Ramos (cell line): ENCODE data around the gene TACC2.
"Not testable (repeated sequence)": the region's sequence is repeated elsewhere in the genome, so short reads cannot be mapped to it uniquely, and the experiment has no call there.

Experiments used
- in situ Hi-C: fragments of 300-500 bp; cut with MboI; formaldehyde crosslinking; loops from one replicate; pipeline ENCODE4 v1.14.3; 2022; ENCODE audit warnings: low sequenced_read_pairs; ENCODE audit not compliant: unreplicated experiment

Gene TACC2, protein sequence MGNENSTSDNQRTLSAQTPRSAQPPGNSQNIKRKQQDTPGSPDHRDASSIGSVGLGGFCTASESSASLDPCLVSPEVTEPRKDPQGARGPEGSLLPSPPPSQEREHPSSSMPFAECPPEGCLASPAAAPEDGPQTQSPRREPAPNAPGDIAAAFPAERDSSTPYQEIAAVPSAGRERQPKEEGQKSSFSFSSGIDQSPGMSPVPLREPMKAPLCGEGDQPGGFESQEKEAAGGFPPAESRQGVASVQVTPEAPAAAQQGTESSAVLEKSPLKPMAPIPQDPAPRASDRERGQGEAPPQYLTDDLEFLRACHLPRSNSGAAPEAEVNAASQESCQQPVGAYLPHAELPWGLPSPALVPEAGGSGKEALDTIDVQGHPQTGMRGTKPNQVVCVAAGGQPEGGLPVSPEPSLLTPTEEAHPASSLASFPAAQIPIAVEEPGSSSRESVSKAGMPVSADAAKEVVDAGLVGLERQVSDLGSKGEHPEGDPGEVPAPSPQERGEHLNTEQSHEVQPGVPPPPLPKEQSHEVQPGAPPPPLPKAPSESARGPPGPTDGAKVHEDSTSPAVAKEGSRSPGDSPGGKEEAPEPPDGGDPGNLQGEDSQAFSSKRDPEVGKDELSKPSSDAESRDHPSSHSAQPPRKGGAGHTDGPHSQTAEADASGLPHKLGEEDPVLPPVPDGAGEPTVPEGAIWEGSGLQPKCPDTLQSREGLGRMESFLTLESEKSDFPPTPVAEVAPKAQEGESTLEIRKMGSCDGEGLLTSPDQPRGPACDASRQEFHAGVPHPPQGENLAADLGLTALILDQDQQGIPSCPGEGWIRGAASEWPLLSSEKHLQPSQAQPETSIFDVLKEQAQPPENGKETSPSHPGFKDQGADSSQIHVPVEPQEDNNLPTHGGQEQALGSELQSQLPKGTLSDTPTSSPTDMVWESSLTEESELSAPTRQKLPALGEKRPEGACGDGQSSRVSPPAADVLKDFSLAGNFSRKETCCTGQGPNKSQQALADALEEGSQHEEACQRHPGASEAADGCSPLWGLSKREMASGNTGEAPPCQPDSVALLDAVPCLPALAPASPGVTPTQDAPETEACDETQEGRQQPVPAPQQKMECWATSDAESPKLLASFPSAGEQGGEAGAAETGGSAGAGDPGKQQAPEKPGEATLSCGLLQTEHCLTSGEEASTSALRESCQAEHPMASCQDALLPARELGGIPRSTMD (N-terminal part only)

DNA sequence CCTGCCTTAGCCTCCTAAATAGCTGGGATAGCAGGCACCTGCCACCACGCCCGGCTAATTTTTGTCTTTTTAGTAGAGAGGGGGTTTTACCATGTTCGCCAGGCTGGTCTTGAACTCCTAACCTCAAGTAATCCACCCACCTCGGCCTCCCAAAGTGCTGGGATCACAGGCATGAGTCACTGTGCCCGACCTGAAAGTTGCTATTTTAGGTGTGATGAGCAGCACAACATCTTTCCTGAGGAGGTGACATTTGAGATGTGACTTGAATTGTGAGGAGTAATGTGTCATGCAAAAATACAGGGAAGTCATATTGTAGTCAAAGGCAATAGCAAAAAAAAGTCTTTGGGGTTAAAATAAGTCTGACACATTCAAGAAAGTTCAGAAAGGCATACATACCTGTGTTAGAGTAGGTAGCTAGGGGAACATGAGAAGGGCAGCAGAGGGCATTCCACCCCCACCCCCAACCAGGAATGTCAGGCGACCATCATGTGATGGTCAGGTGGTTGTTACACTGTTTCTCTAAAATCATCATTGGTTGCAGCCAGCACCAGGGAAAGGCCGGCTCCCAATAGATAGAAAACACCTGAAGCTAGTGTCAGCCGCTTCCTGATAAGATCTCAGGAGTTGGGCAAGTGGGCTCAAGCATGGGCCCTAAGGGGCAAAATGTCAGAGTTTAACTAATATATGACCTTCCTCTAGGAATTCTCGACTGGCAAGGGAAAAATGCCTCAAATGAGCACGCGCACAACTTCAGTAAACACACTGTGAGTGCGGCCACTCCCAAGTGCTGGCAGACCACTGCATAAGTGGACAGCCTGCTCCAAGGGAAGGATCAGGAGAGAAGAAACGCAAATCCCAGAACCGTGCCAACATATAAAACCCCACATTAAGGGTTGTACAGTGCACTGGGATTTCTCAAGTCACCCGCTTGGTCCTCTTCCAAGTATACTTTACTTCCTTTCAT lies at the start of gene TACC2:
Gene TACC2 (plus strand): TSS at position 803 of the 964 bp plus-strand sequence. CDS start 32,819 bp downstream, outside the sequence.
- in situ Hi-C loops = no loop called here

DNA sequence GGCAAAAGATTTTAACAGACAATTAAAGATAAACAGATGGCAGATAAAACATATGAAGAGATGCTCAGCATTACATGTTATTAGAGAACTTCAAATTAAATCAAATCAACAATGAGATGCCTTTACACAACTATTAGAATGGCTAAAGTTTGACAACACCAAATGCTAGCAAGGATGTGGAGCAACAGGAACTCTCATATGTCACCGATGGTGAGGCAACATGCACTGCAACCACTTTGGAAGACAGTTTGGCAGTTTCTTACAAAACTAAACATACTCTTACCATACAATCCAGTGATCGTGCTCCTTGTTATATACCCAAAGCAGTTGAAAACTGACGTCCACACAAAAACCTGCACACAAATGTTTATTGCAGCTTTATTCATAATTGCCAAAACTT lies 47.4 kb upstream of the TACC2 start:
- in situ Hi-C loops = no loop called here

DNA sequence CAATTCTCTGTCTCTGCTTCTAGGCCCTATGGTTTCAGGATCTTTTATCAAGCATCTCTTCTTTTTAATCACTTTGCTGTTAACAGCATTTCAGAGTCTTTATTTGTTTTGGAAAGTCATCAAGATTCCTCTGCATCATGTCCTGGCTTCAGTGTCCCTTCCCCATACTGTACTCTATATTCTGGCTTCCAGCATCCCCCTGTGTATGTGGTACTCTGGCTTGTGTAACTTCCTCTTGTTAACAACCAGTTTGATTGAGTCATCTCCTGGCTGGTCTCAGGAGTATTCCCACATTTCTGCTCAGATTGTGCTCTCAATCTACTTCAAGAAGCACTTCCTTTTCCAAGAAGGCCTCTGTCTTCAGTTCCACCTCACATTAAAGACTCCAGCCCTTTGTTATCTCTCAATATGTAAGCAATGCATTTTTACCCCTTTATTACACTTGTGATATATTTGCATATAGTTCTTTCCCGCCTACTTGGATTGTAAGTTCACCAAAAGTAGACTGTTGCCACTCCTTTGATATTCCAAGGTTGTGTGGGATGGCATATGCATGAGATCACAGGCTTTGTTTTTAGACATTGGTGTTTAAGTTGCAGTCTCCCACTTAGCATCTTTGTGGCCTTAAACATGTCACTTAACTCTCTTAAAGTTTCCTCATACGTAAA lies 46.1 kb upstream of the TACC2 start:
- in situ Hi-C loops = no loop called here

DNA sequence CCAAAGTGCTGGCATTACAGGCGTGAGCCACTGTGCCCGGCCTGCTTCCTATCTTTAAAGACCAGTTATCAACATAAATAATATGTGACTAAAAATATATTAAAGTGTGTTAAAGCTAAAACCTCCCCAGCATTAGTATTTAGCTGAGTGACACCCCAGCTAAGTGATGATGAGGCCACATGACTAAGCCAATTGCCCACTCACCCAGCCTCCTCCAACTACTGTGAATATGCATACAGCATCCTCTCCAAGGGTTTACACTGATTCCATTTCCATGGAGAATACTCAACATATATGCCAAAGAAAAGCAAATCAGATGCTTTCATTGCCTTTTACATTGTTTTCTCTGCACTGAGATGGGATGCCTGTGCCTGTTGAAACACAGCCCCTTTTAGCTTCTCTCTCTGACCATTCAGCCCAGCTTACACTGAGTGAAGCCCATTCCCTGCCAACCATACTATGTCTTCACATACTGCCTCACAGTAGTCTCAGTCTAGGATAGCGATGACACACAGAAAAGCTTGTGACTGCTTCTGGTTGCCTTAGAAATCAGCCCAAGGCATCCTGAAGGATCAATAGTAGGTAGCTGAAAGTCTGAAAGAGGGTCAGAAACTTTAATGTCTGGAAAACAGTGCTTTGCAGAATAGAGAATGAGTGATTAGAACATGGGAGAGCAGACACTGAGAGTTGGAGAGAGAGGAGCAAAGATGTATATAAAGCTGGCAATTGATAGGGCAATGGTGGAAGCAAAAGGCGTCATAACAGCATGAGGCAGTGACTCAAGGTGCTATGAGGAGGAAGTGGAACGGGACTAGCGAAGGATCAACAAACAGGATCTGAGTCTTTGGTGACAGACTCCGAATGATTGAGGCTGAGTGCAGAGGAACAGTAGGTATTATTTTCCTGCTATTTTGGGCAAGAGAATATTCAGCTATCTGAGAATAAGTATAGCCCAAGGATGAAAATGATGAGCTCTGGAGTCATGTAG lies 41.3 kb upstream of the TACC2 start:
- in situ Hi-C loops = no loop called here

DNA sequence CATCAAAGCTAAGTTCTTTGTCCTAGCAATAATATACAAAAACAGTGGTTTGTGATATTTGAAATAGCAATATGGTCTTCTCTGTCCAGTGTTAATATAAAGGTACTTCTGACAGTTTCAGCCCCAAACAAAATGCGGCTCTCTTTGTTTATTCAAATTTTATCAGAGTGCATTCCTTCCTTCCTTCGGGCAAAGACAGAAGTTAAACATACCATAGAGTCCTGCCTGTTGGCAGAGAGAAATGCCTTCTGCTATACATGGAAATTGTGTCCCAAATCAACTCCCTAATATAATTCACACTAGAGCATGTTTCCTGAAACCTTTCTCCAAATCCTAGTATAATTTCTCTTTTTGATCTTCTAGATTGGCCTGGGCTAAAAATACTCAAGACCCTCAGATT lies 39.9 kb upstream of the TACC2 start:
- in situ Hi-C loops = no loop called here

DNA sequence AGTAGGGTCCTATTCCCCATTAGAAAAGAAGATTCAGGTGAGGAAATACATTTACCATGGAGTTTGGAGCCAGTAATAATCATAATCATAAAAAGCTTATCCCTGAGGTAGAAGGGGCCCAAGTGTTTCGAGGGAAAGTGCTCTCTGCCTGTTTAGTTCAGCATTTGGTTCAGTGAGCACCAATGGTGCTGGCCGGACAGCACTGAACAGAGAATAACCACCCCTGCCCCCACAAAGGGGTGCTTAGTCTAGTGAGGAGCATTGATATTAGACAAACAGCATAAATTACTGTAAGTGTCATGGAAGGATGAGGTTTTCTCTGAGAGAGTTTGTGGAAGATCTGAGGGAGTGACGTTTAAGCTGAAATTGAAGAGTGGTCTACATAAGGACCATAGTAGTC lies 39.5 kb upstream of the TACC2 start:
- in situ Hi-C loops = no loop called here

DNA sequence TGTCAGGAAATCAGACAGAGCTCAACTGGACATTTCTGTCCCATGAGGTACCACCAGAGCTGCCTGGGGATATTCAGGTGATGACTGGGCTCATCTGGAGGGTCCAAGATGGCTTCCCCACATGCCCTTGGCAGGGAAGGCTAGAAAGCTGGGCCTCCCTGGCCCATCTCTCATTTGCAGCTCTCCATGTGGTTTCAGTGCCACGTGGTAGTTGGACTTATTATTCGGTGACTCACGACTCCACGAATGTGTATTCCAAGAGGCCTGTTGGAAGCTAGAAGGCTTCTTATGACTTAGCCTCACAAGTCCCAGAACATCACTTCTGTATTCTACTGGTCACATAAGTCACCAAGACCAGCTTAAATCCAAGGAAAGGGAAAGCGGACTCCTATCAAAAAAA lies 36.7 kb upstream of the TACC2 start:
- in situ Hi-C loops = no loop called here

DNA sequence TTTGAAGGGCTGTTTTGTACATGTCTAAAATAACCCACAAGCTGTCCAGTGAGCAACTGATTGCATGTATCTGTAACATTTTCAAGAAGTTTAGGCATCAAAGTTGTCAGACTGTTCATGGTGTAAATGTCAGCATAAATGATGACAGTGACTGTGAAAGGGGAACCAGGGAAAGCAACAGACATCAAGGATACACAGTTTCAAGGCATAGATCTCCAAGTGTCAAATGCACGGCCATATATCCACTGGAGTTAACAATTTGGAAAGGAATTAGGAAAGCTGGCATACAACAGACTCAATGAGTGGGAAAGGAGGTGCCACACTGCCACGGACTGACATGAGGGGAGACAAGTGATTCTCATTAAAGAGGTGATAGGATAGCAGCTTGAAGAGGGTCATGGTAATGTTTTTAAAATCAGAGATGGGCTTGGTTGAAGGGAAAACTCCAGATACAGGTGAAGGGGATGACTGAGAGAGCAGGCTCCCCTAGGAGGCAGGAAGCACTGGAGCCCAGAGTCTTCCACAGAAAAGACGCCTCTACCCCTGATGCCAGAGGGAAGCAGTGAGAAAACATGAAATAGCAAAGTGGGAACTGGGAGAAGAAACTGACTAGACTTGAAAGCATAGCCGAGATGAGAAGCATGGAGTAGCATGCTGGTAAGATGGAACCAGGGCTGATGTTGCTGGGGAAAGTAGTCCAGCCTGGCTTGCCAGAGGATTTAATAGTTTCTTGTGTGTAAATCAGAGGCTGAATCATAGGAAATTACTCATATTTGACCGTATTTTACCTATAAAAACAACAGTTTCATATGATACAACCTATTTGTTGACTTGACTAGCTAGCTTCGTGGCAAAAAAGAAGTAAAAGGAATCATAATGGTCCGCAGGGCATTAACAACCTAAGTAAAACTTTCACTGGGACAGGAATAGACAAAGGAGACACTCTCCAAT lies 32.6 kb upstream of the TACC2 start:
- in situ Hi-C loops = no loop called here

DNA sequence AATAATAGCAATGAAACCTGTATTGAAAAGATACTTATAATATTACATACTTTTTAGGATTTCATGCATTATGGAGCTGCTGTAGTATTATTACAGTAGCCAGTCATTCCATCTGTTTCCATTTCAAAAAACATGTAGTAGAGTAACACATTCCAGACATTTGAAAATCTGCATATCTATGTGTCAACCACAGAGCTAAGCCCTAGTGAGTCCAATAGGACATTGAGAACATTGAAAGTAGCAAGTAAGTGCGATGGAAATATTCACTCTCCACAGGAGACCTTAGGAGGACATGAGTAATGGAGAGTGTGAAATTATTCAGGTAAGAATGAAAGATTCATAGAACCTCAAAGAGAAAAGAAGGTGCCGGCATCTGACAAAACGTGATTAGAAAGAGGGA lies 29.3 kb upstream of the TACC2 start:
- in situ Hi-C loops = no loop called here

DNA sequence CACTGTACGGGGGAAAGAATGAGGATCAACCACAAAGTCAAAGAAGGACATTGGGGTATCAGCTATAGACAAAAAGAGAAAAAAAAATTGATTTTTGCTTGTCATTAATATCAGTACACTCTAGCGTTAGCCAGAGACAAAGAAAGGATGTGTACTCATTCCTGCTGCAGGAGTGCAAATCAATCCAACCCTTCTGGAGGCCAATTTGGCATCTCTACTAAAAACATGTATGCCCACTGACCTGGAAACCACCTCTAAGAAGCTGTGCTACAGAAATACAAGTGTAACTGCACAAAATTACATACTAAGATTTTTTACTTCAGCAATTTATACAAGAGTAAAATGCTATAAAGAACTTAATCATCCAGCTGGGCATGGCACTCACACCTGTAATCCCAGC lies 27.5 kb upstream of the TACC2 start:
- in situ Hi-C loops = no loop called here

DNA sequence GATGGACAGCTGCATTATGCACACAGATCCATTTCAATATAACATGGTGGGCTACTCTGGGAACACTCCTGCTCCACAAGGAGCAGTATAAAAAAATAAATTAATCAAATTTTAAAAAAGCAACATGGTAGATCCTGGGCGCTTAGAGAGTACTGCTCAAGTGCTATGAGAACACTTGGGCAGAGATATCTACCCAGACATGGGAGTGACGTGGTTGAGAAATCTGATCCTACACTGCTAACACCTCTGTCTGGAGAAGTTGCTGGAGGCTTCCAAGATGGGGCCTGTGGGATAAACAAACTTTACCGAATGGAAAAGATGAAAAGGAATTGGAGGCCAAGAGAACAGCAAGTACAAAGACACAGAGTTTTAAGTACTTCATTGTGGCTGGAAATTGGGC lies 23.0 kb upstream of the TACC2 start:
- in situ Hi-C loops = no loop called here

DNA sequence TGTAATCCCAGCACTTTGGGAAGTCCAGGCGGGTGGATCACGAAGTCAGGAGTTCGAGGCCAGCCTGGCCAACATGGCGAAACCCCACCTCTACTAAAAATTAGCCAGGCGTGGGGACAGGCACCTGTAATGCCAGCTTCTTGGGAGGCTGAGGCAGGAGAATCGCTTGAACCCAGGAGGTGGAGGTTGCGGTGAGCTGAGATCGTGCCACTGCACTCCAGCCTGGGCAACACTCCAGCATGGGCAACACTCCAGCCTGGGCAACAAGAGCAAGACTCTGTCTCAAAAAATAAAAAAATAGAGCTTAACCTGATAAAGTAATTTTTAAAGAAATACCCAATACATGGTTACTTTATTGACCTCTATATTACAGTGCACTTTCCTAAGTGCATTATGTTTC lies 19.9 kb upstream of the TACC2 start:
- in situ Hi-C loops = not testable (repeated sequence)

DNA sequence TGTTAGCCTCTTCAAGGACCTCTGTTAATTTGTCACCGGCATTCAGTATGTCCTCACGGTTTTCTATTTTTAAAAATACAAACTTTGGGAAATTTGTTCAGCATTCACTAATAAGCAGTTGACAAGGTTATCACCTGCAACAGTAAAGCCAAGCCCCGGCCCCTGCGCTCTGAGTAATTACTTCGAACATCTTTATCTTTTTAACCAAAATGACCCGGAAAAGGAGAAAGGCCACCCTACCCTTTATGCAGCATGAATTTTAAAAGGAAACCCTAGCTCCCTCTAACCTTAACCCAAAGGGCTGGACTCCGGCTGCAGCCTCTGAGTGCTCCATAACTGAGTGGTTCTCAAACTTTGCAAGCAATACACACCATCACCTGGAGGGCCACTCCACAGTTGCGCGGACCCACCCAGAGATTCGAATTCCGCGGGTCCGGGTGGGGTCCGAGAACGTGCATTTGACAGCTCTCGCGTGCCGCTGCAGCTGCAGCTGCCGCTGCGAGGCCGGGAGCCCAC lies 14.9 kb upstream of the TACC2 start:
- in situ Hi-C loops = no loop called here

DNA sequence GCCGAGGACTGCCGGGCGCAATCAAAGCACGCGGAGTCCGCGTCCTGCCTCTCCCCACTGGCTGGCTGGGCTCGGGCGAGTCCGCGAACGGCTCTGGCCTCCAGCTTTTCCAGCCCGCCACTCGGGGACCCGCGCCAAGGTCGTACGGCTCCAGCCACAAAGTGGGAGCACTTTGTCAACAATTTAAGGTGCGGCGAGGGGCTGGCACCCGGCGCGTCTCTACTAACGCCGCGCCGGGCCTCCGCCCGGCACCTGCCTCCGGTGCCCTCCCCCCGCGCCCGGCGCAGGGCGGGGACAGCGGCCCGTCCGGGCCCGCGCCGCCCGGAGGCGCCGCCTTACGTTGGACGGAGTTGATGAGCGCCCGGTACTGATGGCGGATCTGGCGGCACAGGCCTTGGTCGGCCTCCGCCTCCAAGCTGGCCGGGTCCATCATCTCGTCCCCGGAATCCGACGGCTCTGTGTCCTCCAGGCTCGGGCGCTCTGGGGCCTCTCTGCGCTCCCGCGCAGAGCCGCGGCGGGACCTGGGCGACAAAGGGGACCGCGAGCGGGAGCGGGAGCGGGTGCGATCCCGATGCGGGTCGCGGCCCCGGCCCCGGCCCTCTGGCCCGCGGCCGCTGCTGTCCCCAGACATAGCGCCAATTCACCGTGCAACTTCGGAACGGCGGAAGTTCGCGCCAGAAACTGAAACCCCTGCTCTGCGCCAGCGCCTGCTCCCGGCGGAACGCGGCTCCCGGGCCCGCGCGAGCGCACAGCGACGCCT lies 14.2 kb upstream of the TACC2 start, which contains the start of gene NSMCE4A:
Gene NSMCE4A (minus strand): TSS at position 683 of the 760 bp plus-strand sequence. CDS start 52 bp downstream, at position 631.
- in situ Hi-C loops = no loop called here

DNA sequence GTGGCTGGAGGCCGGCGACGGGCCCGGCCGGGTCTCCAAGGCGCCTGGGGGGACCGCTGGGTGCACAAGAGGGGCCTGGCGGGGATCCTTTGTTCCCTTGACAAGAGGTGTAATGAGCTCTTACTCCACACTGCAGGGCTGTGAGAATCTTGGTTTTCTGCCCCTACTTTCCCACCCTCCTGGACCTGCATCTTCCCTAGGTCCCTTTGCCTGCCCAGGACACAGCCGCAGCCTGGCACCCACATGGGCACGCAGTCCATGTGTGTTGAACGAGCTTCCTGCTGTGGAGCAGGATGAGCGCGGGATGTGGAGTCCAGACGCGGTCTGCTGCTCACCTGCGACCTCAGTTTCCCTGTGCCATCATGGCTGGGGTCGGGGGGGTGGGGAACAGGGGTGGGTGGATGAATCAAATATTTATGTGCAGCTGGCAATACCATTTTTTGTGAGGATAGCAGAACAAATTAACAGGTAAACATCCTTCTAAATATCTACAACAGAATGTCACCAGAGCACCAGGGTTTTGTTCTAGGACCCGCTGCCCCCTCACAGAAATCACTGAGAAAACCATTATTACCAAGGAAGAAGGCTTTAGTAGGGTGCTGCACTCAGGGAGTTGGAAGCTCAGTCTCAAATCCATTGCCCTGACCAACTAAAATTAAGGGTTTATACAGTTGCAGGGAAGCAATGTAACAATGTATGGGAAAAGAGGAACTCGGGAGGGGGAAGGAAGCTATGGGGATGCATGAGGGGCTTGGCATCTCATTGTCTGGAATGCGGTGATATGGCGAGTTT lies 13.5 kb upstream of the TACC2 start:
- in situ Hi-C loops = no loop called here
